SU-DHL-6 (cell line): Measurements from ENCODE around the gene SAMD4B.

ENCODE experiments used
- EZH2phosphoT487 ChIP-seq: fragments of 200-600 bp; sonication (generic), shearing (Covaris generic); conservative IDR thresholded peaks from 2 replicates; pipeline ENCODE4 v1.6.1; 2018; ENCODE audit warnings: mild to moderate bottlenecking, antibody characterized with exemption, low read length, moderate library complexity, mixed read lengths
- TF ChIP-seq, protein P1 (sequence below): fragments of 200-600 bp; sonication (generic); IDR thresholded peaks from one replicate; pipeline ENCODE4 v1.5.1; 2017; ENCODE audit warnings: antibody characterized with exemption, mild to moderate bottlenecking, low read length, moderate library complexity; ENCODE audit not compliant: insufficient read depth, poor library complexity, severe bottlenecking

DNA sequence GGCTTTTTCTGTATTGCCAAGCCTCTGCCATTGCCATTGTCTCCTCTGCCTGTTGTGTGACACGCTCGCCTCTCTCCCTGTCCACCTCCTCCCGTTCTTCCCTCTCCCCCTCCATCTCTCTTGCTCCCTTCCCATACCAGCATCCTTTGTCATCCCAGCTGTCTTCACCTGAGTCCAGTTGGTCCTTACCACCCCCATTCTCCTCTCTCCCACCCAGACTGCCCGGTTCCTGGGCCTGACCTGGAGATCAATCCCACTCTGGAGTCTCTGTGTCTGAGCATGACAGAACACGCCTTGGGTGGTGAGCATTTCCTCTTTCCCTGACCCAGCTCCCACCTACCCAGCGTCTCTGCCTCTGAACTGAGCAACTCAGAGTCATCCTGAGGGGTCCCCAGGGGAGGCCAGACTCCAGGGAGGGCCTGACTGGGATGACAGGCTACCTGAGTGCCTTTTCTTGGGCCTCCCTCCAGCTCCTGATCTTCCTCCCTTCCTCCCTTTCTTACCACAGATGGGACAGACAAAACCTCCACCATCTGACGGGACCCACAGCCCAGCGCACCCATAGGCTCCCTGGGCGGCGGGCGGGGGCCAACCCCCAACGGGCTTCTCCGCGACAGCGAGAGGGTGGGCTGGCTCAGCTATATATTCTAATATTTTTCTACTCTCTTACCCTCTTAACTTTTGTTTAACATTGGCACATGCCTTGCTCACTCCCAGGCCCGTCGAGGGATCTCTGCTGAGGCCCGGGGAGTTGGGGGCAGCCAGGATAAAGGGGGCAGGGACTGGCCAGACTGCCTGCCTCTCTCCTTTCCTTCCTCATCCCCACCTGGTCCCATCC is 41.0 kb downstream of the SAMD4B start:
- TF ChIP-seq, protein P1, sequence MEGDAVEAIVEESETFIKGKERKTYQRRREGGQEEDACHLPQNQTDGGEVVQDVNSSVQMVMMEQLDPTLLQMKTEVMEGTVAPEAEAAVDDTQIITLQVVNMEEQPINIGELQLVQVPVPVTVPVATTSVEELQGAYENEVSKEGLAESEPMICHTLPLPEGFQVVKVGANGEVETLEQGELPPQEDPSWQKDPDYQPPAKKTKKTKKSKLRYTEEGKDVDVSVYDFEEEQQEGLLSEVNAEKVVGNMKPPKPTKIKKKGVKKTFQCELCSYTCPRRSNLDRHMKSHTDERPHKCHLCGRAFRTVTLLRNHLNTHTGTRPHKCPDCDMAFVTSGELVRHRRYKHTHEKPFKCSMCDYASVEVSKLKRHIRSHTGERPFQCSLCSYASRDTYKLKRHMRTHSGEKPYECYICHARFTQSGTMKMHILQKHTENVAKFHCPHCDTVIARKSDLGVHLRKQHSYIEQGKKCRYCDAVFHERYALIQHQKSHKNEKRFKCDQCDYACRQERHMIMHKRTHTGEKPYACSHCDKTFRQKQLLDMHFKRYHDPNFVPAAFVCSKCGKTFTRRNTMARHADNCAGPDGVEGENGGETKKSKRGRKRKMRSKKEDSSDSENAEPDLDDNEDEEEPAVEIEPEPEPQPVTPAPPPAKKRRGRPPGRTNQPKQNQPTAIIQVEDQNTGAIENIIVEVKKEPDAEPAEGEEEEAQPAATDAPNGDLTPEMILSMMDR: no peak
- no peak for TF ChIP-seq EZH2phosphoT487
